CD4-positive, alpha-beta T cell treated with Interleukin-17A for 4 hours (primary cell): ENCODE results near the gene ACTN4.

ENCODE experiments used
- DNase-seq: peaks from one replicate; pipeline ENCODE4 v3.0.0-alpha.2; 2020; ENCODE audit warnings: mixed read lengths

ACTN4 gene

GRCh38 chr19:38697641-38698071, 50.2 kb downstream of the ACTN4 start:
- DNase-seq = no peak

DNA sequence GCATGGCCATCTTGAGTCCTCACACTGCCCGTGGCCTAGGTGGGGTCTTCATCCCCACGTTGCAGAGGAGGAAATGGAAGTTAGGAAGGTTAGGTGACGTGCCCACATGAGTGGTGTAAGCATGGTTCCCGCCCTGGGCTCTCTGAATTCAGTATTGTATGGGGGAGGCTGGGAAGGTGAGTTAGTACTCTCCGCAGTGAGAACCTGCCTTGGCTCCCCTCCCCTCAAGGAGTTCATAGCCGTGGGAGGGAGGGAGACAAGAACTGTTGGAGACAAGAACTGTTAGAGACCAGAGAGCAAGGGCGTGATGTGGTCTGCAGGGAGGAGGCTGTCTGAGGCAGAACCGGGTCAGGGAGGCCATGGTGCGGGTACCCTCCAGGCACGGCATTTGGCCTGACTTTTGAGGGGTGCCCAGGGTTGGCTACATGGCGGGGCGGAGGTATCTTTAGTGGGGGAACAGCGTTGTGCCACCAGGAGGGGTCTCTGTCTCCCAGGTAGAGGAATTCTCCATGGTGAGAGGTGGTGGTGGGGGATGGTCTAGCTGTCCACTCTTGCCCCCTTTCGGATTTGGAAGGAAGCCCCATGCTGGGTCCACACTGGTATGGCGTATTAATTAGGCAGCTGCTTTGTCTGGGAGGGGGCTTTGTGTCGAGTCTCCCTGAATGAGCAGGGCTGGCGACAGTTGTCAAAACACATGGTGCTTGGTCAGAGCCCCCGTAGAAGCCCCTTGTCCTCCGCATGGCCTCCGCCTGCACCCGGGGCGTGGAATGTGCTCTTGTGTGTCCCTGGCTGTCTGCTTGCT, 51.0 kb downstream of the ACTN4 start:
- no peak for DNase-seq

- no peak for DNase-seq
Measured at GRCh38 chr19:38699027-38699346, 51.5 kb downstream of the ACTN4 start.

- DNase-seq = no peak
Measured at GRCh38 chr19:38699647-38700349, 52.3 kb downstream of the ACTN4 start.

DNA sequence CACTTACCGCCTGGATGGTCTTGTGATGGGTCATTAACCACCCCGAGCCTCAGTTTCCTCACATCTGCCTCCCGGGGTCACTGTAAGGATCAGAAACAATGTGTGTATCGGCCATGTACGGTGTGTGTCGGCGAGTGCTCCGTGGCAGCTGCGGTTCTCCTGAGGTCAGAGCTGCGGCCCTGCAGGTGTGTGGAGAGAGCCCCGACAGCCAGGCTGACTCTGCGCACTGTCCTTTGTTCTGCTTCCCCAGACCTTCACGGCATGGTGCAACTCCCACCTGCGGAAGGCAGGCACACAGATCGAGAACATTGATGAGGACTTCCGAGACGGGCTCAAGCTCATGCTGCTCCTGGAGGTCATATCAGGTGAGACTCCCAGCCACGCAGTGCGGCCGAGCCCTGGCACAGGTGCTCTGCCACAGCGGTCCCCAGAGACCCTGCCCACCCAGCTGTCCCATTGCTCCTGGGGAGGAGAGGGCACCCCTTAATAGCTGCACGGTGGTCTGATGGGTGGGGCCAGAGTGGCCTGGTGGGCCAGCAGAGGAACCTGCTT, 53.0 kb downstream of the ACTN4 start:
- DNase-seq = no peak

- DNase-seq = no peak
Measured at GRCh38 chr19:38700902-38701454, 53.5 kb downstream of the ACTN4 start.

GRCh38 chr19:38701455-38702063, 54.1 kb downstream of the ACTN4 start:
- no peak for DNase-seq

DNA sequence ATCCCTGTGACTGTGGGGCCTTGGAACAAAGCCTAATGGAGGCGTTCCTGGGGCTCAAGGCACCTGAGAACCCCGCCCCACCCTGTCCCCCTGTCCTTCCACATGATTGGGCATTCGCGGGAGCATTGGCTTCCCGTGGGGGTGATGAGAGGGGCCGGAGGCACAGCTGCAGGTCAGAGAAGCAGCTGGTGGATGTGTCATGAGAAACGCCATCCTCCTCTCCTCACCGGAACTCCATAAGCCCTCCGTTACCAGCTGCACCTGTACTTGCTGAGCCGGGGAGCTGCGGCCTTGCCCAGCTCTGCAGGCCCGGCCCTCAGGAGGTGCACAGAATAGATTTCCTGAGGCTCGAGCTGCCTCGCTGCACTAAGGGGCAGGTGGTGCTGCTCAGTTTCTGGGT, 54.8 kb downstream of the ACTN4 start:
- no peak for DNase-seq

GRCh38 chr19:38703509-38703908, 56.1 kb downstream of the ACTN4 start:
- no peak for DNase-seq

GRCh38 chr19:38704488-38705026, 57.1 kb downstream of the ACTN4 start:
- DNase-seq = no peak

DNA sequence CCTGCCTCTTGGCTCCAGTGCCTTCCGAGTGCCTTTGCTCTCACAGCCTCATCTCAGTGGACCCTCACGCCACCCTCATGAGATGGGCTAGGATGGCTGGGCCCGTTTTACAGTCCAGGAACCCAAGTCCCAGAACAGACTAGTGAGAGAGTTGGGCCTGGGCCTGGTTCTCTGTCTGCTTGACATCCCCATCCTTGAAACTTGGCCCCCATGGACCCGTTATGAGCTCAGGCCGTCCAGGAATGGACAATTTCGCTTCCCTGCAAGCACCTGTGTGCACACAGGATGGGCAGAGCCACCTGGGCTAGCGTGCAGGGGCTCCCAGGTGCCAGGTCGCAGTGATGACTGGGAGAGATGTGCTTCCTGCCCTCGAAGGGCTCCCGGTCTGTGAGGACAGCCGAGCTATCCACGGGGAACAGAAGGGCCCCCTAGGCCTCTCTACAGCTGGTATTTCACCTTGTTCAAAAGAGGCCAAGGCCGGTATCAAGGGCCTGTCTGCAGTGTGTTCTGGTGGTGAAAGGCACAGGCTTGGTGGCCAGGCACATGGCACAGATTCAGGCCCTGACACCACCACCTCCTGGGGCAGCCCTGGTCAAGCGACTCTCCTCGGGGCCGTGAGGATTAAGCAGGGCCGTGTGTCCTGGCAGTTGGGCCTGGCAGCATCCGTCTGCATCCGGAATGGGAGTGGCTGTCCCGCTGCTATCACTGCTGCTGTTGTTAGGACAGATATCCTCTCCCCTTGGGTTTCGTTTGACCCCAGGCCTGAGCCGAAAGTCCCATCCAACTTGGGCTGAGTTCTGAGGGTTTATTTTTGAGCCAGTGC, 58.0 kb downstream of the ACTN4 start:
- no peak for DNase-seq

DNA sequence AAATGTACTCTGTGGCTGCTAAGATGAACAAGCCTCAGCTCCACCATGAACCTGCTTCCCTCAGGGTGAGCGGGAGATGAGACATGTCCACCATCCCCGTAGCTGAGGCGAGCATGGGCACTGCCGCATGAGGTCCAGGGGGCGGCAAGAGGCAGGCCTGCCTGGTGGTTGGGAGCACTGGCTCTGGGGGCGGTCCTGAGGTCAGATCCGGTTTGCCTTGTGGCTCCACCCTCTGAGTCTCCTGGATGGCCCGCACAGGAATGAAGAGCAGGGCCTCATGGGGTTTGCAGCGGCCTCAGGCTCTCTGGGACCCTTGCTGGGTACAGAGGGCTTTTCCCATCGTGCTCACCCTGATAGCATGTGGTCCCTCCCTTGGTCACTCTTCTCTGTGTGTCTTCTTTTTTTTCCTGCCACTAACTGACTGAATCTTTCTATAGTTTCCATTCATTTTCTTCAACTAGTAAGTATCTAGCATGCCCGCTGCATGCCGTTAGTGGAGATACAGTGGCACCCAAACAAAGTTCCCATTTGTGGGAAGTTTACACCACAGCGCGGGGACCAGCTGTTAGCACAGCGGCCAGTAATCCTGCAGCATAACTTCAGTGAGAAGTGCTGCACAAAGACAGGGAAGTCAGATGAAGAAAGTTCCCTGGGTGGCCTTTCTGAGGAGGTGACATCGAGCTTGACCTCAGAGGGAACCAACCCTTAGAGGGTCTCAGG, 59.5 kb downstream of the ACTN4 start:
- no peak for DNase-seq

GRCh38 chr19:38707512-38708114, 60.2 kb downstream of the ACTN4 start:
- no peak for DNase-seq

DNA sequence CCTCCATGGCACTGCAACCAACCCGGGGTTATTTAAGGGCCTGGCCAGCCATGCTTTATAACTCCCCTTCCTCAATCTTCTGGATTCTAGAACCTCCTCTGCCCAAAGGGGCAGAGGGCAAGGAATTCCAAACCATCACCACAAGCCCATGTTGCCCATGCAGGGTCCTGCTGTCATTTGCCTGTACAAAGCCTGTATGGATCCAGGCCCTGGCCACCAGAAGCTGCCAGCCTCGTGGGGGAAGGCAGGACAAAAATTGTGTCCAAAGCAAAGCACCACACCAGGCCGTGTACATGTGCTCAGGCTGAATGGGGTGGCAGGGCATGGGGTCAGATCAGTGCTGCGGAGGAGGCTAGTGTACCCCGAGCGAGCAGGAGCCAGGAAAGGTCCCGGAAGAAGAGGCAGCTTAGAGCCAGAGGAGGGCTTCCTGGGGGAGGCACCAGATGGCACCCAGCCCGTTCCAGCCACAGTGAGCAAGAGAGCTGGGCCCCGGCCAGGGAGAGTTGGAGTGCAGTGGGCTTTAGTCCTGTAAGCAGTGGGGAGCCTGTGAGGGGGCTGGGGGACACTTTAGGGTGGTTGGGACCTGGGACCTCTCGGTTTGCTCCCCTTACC, 61.1 kb downstream of the ACTN4 start:
- no peak for DNase-seq

DNA sequence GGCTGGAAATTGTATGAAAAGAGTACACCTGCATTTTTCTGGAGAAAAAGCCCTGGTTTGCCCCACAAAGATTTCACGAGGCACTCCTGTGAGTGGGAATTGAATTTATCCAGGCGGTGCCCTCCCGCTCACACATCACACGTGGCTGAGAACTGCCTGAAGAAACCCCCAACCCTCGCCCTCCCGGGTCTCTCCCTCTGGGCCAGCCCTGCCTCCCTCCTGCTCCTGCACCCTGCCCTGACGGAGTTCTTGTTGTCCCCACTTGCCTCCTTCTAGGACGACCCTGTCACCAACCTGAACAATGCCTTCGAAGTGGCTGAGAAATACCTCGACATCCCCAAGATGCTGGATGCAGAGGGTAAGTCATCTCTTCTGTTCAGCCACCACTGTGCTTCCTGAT, 61.7 kb downstream of the ACTN4 start:
- no peak for DNase-seq

- DNase-seq = no peak
Measured at GRCh38 chr19:38709671-38710415, 62.4 kb downstream of the ACTN4 start.

- DNase-seq = no peak
Measured at GRCh38 chr19:38710416-38710702, 62.9 kb downstream of the ACTN4 start.

DNA sequence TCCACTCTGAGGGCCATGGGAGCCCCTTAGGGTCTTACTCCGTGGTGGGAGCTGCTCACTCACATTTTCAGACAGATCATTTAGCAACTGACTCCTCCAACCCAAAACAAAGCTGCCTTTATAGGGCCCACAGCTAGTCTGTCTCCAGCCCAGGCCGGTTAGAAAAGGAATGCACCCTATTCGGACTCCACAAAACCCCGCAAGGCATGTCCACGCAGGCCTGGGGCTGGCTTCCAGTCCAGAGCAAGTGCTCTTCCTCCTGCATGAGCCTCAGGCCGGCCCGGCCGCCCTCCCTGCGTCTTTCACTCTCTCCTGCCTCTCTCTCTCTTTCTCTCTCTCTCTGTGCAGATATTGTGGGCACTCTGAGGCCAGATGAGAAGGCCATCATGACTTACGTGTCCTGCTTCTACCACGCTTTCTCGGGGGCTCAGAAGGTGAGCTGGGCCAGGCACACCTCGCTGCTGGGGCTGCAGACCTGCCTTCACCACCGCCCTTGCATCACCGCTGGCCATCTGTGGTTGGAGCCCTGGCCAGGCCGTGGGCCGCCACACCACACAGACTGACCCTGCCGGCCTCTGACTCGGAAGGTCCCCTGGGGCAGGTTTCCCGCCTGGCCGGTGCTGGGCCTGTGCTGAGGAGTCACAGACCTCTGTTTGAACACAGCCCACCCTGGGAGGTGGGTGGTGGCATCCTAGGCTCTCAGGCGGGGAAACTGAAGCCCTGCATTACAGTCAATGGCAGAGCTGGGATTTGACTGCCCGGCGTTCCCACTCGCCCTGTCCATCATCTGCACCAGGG, 63.7 kb downstream of the ACTN4 start:
- DNase-seq = no peak

DNA sequence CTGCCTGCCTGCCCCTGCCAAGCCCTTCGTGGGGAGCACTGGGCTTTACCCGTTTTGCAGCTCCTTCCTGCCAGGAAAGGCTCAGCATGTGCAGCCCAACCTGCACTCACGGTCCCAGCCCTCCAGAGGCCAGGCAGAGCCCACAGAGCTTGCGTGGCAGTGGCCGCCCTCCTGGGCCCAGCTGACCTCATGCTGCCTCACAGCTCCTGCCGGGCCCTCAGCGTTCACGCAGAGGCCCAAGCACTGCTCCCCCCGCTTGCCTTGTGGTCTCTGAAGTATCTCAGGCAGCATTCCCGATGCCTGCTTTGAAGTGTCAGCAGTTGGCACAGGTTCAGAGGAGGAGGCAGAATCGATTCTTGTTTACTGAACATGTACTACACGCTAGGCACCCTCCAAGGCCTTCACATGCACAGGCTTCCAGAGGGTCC, 64.3 kb downstream of the ACTN4 start:
- no peak for DNase-seq
